Raji (cell line): ENCODE data around the gene METTL3.

ENCODE experiments used
- POLR2A ChIP-seq: IDR thresholded peaks from 2 replicates; pipeline ENCODE4 v1.6.1; 2011; ENCODE audit warnings: low read depth, low read length, control low read depth; ENCODE audit not compliant: insufficient read depth

Gene METTL3

DNA sequence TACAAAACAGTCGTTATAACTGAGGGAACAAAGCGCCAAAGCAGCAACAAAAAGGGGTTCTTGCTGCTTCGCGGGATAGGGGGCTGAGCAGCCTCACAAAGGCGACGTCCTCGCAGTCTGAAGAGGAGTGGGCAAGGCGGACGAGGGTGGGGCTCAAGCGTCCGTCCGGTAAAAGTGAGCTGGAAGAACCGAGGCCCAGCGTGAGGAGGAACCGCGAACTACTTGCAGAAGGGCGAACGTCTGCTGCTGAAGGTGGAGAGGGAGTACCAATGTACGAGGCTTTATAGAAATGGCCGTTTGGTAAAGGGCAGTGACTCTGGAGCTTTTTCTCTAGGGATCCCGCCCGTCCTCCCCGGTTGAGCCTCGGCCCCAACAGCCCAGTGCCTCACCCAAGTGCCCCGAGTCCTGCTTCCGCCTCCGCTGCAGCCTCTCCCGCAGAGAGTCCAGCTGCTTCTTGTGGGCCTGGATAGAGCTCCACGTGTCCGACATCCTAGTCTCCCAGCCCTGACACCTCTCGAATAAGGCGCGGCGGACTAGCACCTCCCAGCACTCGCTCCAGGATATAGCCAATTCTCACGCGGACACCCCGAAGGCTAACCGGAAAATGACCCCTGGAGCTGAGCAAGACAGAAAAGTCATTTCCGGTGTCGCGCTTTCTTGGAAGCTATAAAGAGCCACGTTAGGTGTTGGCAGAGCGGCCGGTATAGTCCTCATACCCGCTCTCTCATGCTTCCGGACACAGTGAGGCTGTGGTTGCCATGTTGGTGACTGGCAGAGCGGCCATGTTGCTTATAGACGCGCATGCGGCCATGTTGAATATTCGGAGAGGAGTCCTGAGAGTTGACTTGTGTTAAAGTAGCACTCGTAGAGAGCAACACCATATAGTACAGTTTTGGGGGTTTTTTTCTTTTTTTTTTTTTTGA is at the start of gene METTL3:
METTL3 (minus strand) TSS at position 606 of the 923 bp plus-strand sequence; CDS start at position 489, 117 bp downstream.
- TF ChIP-seq POLR2A, result peak; percentile 87

DNA sequence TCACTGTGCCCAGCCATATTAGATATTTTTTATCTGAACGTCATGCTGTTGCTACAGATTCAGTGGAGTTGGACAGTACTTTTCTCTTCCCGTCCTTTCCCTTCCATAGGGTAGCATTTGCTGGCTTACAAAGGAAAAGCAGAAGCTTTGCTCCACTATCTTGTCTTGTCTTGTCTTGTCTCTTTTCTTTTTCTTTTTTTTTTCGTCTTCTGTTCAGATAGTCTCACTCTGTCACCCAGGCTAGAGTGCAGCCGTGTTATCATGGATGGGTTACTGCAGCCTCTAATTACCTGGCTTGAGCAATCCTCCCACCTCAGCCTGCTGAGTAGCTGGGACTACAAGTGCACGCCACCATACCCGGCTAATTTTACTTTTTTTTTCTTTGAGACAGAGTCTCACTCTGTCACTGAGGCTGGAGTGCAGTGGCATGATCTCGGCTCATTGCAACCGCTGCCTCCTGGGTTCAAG is 47.6 kb upstream of the METTL3 start:
- no peak for TF ChIP-seq POLR2A

DNA sequence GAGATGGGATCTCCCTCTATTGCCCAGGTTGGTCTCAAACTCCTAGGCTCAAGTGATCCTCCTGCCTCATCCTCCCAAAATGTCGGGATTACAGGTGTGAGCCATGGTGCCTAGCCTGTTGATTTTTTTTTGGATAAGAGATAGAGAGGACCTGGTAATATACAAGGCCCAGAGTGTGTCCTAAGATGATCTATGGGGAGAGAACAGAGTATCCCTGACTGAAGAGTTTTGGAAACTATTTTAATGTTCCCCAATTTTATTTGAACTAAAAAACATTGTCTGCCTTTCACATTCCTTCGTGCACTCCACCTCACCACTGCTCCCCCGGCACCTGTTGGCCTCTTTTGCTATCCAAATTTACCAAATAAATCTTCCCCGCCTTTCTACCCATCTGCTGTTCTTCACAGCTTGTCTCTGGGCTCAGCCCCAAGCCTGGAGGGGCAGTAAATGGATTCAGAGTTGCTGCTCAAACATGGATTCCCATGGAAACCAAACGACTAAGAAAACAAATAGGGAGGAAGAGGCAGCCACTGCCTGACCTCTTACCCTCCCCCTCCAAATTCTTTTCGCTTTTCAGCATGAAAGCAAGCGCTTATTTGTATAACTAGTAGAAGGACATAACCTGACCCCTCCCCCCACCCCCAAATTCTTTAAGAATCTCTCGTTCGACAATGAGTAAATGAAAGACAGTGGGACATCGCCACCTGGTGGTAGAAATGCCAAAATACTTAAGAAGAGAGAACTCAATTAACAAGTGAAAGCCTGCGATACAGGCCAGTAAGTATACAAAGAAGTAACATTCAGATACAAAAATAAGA is 46.2 kb upstream of the METTL3 start:
- TF ChIP-seq POLR2A, result no peak

DNA sequence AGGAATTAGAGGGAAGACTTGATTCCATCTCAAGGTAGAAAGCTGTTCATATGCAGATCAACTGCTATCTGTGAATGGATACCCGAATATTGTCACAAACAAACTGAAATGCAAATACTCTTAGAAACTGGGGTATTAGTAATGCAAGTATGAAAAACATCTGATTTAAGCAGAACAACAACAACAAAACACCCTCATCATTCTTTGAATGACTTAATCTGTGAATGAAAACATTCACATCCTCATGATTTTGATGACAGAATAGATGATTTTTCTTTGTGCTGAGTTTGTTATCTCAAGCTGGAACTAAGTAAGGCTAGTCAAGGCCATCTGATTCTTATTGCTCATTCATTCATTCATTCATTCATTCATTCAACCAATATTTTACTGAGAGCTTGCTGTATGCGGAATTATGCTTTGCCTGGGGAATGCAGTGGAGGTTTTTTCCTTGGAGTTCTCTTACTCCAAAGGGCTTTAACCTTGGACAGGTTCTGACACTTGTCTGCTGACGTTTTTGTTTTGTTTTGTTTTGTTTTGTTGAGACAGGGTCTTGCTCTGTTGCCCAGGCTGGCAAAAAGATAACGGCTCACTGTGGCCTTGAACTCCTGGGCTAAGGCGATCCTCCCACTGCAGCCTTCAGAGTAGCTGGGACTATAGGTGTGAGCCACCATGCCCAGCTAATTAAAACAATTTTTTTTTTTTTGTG is 45.4 kb upstream of the METTL3 start:
- no peak for TF ChIP-seq POLR2A

DNA sequence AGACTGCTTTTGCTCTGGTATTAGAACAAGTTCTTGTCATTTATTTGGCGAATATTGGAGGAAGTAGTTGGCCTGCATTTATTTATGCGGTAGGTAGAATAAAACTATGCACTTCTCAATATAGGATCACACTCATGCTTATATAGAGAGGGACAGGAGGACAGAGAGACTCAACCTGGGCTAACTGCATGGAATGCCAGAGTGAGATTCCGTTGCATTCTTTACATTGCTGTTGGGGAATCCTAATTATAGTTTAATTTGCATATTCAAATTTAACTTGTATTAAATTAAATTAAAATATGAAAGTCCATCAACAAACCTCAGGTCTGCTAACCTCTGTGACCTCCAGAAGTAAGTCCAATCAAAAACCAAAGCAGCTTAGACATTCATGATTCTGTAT is 42.1 kb upstream of the METTL3 start:
- no peak for TF ChIP-seq POLR2A

DNA sequence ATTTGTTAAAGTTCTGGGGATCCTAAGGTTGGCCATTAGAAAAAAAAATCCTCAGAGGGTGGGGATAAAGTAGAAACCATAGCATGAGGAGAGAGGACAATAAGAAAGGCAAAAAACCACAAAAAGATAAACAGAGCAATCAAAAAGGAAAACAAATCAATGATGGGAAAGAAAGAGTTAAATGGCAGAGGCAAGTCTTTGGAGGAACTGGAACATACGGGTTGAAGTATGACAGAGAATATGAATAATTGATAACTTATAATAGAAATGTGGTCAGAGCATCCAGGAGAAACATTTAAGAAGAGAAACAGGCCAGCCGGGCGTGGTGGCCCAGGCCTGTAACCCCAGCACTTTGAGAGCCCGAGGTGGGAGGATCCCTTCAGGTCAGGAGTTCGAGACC is 32.8 kb upstream of the METTL3 start:
- no peak for TF ChIP-seq POLR2A

DNA sequence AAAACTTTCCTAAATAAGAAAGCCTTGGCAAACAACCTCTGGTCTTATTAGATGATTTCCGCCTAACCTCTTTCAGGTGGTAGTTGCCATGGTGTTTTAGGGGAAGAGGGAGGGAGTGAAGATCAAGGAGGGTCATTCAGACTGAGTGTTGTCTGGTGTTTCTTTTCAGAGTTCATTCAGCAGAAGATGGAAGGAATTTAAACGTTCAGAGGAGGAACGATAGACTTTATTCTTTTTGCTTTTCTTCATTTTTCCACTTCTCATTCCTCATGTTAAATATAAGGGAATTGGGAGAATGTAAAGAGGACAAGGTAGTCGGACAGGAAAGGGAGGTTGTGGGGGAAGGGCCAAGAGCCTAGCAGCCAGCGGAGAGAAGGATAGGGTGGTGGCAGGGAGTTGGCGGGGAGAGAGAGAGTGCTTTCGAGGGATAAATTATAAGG is 32.4 kb upstream of the METTL3 start:
- TF ChIP-seq POLR2A, result no peak

DNA sequence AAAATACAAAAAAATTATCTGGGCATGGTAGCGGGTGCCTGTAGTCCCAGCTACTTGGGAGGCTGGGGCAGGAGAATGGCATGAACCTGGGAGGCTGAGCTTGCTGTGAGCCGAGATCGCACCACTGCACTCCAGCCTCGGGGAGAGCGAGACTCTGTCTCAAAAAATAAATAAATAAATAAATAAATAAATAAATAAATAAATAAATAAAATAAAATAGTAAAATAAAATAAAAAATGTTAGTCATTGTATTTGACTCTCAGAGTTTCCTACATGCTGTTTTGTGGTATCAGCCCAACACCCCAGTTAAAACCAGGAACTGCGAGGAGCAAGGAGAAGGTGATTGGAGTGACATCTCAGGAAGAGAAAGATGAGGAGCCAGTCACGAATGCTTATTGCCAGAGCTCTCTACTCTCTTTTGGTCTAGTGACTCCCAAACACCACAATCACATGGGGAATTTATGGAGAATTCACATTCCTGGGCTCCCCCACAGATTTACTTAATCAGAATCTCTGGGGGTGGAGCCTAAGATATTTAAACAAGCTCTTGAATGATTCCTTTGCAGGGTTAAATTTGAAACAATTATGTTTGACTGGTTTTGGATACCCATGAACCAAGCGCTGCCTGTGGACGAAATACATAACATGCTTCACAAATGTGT is 30.4 kb upstream of the METTL3 start:
- TF ChIP-seq POLR2A, result no peak

DNA sequence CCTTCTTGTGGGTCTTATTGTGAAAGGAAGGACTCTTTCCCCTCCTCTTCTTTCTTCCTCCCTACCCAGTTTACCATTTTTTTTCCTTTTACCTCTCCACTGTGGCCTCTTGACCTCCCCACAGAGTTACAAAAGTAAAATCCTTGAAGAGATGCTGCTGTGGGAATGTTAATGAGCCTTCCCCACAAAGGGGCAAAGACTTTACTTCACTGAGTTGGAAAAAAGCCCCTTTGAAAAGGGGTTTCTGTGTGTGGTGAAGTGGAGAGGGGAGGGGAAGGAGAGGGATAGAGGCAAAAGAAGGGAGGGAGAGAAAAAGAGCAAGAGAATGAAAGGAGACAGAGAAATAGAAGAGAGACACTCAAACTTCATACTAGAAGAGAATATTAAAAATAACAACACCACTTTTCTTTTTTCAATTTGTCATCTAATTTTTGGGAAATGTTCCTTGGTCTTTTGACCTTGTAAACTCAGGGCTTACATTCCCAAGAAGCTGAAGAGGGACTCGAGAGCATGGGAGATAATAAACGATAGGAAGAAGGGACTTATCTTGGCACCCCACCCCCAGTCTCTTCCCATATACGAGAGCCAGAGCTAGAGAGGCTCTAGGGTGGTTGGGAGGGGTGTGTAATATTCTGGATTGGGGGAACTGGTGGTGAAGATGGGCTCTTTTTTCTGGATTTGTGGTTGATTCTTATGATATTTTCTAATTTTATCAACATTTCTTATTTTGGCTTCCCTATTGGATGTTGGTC is 28.2 kb upstream of the METTL3 start:
- no peak for TF ChIP-seq POLR2A

DNA sequence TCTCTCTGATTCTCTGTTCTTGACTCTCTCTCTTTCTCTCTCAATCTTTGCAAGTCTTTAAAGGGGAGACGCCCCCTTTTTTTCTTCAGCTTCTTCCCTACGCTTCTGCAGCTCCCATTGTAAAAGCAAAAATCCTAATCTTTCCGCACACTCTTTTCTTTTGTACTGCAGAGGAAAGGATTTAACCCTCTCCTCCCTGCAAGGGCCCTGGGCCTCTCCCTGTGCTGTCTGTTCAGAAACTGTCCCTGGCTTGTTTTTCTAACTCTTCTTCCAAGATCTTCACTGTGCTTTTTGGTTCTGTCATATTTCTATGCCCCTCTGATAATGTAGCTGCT is 25.9 kb upstream of the METTL3 start:
- no peak for TF ChIP-seq POLR2A

DNA sequence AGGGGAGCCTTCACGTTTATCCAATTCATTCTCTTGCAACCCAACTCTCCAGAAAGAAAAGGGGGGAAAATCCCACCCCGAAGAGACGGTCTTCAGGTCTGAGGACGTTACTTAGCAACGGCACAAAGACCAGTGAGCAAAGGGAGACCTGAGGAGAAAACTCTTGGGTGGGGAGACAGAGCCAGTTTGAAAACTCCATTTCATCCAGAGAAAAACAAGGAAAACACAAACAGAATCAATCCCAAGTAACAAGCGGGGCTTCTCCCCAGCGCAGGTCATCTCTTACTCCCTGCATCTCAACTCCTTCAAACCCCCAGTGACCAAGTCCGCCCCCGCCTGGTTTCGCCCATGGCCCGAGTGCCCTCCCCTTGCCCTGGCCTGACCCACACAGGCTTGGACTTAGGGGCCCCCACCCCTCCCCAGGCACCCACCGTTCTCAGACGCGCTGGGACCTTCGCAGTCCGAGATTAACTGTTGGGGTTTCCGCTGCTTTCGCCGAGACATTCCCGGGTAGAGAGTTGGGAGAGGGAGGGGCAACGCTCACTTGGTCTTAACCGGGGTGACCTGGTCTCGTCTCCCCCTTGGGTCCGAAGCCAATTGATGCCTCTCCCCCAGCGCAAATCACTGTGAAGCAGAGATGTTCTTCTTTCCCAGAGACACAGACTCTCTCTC is 25.4 kb upstream of the METTL3 start:
- no peak for TF ChIP-seq POLR2A

DNA sequence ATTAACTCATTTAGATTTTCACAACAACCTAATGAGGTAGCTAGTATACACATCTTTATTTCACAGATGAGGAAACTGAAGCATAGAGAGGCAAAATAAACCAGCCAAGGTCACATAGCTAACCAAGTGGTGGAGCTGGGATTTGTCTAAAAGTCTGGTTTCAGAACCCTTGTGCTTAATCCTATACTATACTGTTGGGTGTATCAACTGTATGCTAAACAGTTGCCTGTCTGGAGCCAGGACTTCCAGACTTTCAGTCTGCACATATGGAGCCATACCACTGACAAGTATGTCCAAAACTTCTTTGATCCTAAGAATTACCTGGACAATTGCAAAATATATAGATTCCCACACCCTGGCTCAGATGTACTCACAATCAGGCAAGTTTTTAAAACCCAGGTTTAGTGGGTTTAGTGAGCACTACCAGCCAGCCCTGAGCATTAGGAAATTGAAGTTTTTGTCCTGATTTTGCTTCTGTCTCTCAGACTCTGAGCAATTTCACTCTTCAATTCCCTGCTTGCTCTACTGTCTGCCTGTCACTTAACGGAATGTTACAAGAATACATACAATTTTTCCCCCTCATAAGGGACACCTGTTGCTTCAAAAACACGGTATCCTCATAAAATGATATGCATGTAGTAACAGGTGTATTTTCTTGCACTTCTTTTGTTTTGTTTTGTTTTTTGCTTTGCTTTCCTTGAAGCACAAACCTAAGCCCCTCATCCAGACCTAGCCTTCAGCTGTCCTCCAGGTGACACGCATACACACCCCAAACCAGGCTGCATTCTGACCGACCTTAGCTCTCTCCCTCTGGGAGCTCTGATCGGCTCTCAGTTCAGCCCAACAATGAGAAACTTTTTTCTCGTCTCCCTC is 24.6 kb upstream of the METTL3 start:
- no peak for TF ChIP-seq POLR2A

DNA sequence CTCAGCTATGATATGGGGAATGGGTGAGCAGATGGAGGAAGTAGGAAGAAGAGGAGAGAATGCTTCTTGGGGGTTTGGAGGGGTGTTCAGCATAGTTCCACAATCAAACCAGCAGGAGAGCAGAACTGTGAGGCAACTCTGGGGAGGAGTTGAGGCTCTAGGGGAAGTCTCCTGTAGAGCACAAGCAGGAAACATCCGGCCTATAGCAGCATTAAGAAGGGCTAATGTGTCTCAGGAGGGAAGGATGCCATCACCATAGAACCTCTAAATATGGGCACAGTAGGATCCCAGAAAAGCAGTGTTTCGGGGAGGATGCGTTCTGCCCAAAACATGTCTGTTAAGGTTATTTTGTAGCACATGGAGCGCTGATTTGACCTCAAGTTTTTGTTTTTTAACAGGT is 23.4 kb upstream of the METTL3 start:
- TF ChIP-seq POLR2A, result no peak
